HepG2 (cell line): ENCODE measurements around the gene TMUB1. TPM values are rescaled to one million over a fixed set of nuclear protein-coding genes. Genes with fewer than 3 reads are reported as not detected.
A peak's percentile ranks its signal among the peaks of the same experiment; 100 is the strongest.

ENCODE experiments used
- ATAC-seq: fragments of 200-7000 bp; cut with Tn5 transposase; 3 replicates; pipeline ENCODE4 v1.9.1; 2020; ENCODE audit warnings: mild to moderate bottlenecking, moderate library complexity
- BruUV-seq: library from RNA; stranded (reverse); fragments of 400-500 nt; replicated peaks from 2 replicates; lab custom pipeline; 2021; lab: Mats Ljungman, UMichigan
- CTCF ChIA-PET: fragments of 300-600 bp; formaldehyde crosslinking; extraction: SDS; loops from one replicate; lab custom pipeline; 2021; ENCODE audit warnings: low total read pairs, inconsistent platforms, low intra/inter-chr PET ratio; lab: Yijun Ruan, JAX
- POLR2A ChIA-PET: fragments of 350-600 bp; sonication (Branson Sonifier 250); formaldehyde crosslinking; loops from one replicate; lab custom pipeline; 2020; ENCODE audit warnings: antibody characterized with exemption, inconsistent platforms; lab: Yijun Ruan, JAX
- DNase-seq: peaks from one replicate; pipeline ENCODE4 v3.0.0-alpha.2; 2015; ENCODE audit warnings: low spot score
- FAIRE-seq: peaks from 3 replicates; lab custom pipeline; 2011; peaks lifted over from hg19 to GRCh38; lab: Jason Lieb, UNC
- H2AFZ ChIP-seq: one replicate; pipeline ENCODE4 v1.6.1; 2011; ENCODE audit warnings: low read length, inconsistent platforms
- H3K27ac ChIP-seq: fragments of 300-600 bp; 3 replicates; pipeline ENCODE4 v1.8.0; 2011; ENCODE audit warnings: mixed run types, mild to moderate bottlenecking, mixed read lengths, low read length, inconsistent platforms; ENCODE audit not compliant: insufficient read depth; ENCODE audit errors: extremely low read length
- H3K27me3 ChIP-seq, 2 experiments: fragments of 200-600 bp in 1 of 2; 2 replicates in 1 of 2; 3 replicates in 1 of 2; pipeline versions ENCODE4 v1.6.0 to v1.8.0; 2011; ENCODE audit warnings: low read length in 2 of 2, mild to moderate bottlenecking in 2 of 2, moderate library complexity in 2 of 2, inconsistent platforms in 1 of 2; ENCODE audit not compliant: insufficient read depth in 2 of 2, control insufficient read depth in 1 of 2
- H3K36me3 ChIP-seq, 2 experiments: fragments of 200-600 bp in 1 of 2; replicated peaks in 1 of 2; 2 replicates in 1 of 2; 3 replicates in 1 of 2; pipeline versions ENCODE4 v1.5.1 to v1.8.0; 2011; ENCODE audit warnings: low read length in 2 of 2, inconsistent platforms in 1 of 2; ENCODE audit not compliant: insufficient read depth in 2 of 2, control insufficient read depth in 1 of 2
- H3K4me1 ChIP-seq: 2 replicates; pipeline ENCODE4 v1.5.1; 2012; ENCODE audit warnings: low read length, inconsistent platforms; ENCODE audit not compliant: insufficient read depth
- H3K4me2 ChIP-seq: 2 replicates; pipeline ENCODE4 v1.6.0; 2011; ENCODE audit warnings: low read depth, low read length, inconsistent platforms
- H3K4me3 ChIP-seq, 3 experiments: fragments of 200-600 bp in 1 of 3; sonication (generic), shearing (Covaris generic) in 1 of 3; replicated peaks in 1 of 3; 2 replicates each; pipeline ENCODE4 v1.5.1; 2011 to 2016; ENCODE audit warnings: low read length in 3 of 3, inconsistent platforms in 2 of 3, low read depth in 2 of 3, mild to moderate bottlenecking in 2 of 3, control low read depth in 1 of 3, mixed read lengths in 1 of 3; ENCODE audit not compliant: insufficient read depth in 1 of 3
- H3K79me2 ChIP-seq: one replicate; pipeline ENCODE4 v1.6.1; 2011; ENCODE audit warnings: low read length, inconsistent platforms; ENCODE audit not compliant: insufficient read depth
- H3K9ac ChIP-seq: 2 replicates; pipeline ENCODE4 v1.6.0; 2011; ENCODE audit warnings: mild to moderate bottlenecking, low read depth, low read length, inconsistent platforms; ENCODE audit not compliant: insufficient read depth
- H3K9me3 ChIP-seq: 2 replicates; pipeline ENCODE4 v1.5.1; 2012; ENCODE audit warnings: mild to moderate bottlenecking, low read length
- H4K20me1 ChIP-seq: 2 replicates; pipeline ENCODE4 v1.6.0; 2011; ENCODE audit warnings: inconsistent platforms, mild to moderate bottlenecking, low read length, moderate library complexity; ENCODE audit not compliant: insufficient read depth
- CEBPG ChIP-seq: IDR thresholded peaks from 2 replicates; pipeline ENCODE4 v1.6.1; 2016
- GATAD1 ChIP-seq: IDR thresholded peaks from 2 replicates; pipeline ENCODE4 v1.6.1; 2016; ENCODE audit warnings: missing genetic modification reagents, missing compliant biosample characterization
- IKZF1 ChIP-seq: fragments of 450-650 bp; IDR thresholded peaks from 2 replicates; pipeline ENCODE4 v1.7.1; 2016
- KDM2A ChIP-seq: sonication (generic); formaldehyde crosslinking; IDR thresholded peaks from 2 replicates; pipeline ENCODE4 v1.4.0; 2020; ENCODE audit warnings: low read depth, missing genetic modification reagents, borderline replicate concordance
- SAP130 ChIP-seq: IDR thresholded peaks from 2 replicates; pipeline ENCODE4 v1.6.1; 2016; ENCODE audit warnings: low read depth
- ZNF296 ChIP-seq: sonication (generic); formaldehyde crosslinking; conservative IDR thresholded peaks from 2 replicates; pipeline ENCODE4 v1.5.0; 2020; ENCODE audit warnings: mild to moderate bottlenecking, missing genetic modification reagents
- ZNF337 ChIP-seq: sonication (generic); formaldehyde crosslinking; IDR thresholded peaks from 2 replicates; pipeline ENCODE4 v1.5.1; 2020; ENCODE audit warnings: missing genetic modification reagents, low read depth, mild to moderate bottlenecking, borderline replicate concordance
- ZNF33B ChIP-seq: sonication (generic); formaldehyde crosslinking; IDR thresholded peaks from 2 replicates; pipeline ENCODE4 v1.5.1; 2020; ENCODE audit warnings: mild to moderate bottlenecking, missing genetic modification reagents
- ZNF567 ChIP-seq: sonication (generic); formaldehyde crosslinking; IDR thresholded peaks from 2 replicates; pipeline ENCODE4 v1.8.1; 2023; ENCODE audit warnings: mild to moderate bottlenecking, missing genetic modification reagents, borderline replicate concordance
- WGBS: methylation state at CpG from one replicate; pipeline ENCODE4 v1.1.6; 2017; ENCODE audit warnings: low lambda C conversion rate; 5-methylcytosine and 5-hydroxymethylcytosine counted together
- in situ Hi-C: cut with HindIII; loops from 2 replicates; pipeline ENCODE4 v1.10.0; 2017; ENCODE audit warnings: low pct_unique_long_range_greater_than_20kb; ENCODE audit not compliant: extremely low pct_ligation_motif_present
- intact Hi-C: fragments of 100-400 bp; cut with micrococcal nuclease; formaldehyde crosslinking; loops from one replicate; pipeline ENCODE4 v1.10.0; 2022; ENCODE audit not compliant: unreplicated experiment
- polyA plus RNA-seq, 8 experiments: library from polyadenylated mRNA; depleted of rRNA in 3 of 8; stranded (reverse) in 7 of 8; unstranded in 1 of 8; fragments of >200 nt; fragmentation: Illumina TruSeq in 4 of 8; extraction: Trizol in 4 of 8; gene quantifications; 2 replicates each; pipeline versions ENCODE4 v1.2.1 to v1.2.3, GENCODE V29; 2011 to 2016; ENCODE audit warnings: low read depth in 4 of 8, missing spikeins in 1 of 8, mixed read lengths in 1 of 8; ENCODE audit not compliant: insufficient read depth in 1 of 8
- total RNA-seq, 5 experiments: library from RNA; depleted of rRNA; stranded (reverse); fragments of >200 nt; fragmentation: Illumina TruSeq; extraction: Trizol; gene quantifications; 2 replicates each; pipeline ENCODE4 v1.2.3, GENCODE V29; 2016; ENCODE audit warnings: low read depth in 1 of 5
- TF ChIP-seq, protein P1 (sequence below): sonication (generic); formaldehyde crosslinking; IDR thresholded peaks from 2 replicates; pipeline ENCODE4 v1.5.0; 2020; ENCODE audit warnings: mild to moderate bottlenecking, missing genetic modification reagents, borderline replicate concordance

Gene TMUB1
- total and polyA plus RNA-seq, 2 of the 13 experiments (the other 11 are each of a cell fraction or from before 2014, with no cell fraction given) = 44.8 to 51.6 TPM

DNA sequence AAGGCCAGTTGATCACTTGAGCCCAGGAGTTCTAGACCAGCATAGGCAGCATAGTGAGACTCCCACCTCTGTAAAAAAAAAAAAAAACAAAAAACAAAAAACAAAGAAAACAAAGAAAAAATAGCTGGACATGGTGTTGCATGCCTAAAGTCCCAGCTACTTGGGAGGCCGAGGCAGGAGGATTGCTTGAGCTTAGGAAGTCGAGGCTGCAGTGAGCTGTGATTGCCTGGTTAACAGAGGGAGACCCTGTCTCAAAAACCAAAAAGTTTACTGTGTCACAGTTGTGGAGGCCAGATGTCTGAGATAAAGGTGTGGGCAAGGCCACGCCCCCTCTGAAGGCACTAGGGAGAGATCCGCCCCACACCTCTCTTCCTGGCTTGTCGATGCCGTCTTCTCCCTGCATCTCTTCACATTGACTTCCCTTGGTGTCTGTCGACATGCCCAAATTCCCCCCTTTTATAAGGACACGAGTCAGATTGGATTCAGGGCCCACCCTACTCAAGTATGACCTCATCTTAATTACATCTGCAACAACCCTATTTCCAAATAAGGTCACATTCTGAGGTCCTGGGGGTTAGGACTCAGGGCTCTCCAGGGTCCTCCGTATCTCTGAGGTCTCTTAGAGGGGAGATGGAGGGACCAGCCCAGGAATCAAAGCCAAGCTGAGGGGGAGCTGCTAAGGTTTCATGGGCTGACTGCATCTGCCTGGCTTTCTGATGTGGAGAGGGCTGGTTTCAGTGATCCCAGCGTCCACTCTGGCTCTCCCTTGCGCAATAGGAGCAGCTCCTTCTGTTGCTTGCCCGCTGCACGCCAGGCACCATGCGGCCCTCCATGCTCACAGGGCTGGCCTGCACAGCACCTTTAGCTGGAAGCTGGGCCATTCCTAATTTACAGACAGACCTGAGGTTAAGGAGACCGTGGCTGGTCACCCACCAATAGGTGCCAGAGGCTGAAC, 26.1 kb upstream of the TMUB1 start:
- intact Hi-C loops (loop anchor here (2.0 kb wide), 1 partner anchor 51 kb away; the partner anchor contains the start of gene SLC4A2), in situ Hi-C loops (no loop called here)
- 79% methylated on average over 9 of the region's 15 CpGs for WGBS
- no peak overlapping the region for H3K9ac ChIP-seq
- DNase-seq = no peak
- ChIA-PET CTCF (interaction anchor here (1.7 kb wide), 1 partner anchor 18 kb away, joined by 3 read pairs; no protein-coding TSS in a partner anchor), POLR2A (interaction anchor here (0.9 to 1.3 kb wide), 3 partner anchors 15 to 47 kb away, joined by 3 to 4 read pairs (median 3); no protein-coding TSS in a partner anchor)
- H3K9me3 ChIP-seq = no peaks in the 10 kb centered on the region
- BruUV-seq = no TSS peak
- no peak for FAIRE-seq
- H3K4me1 ChIP-seq = peaks cover 14% of the 10 kb centered on the region
- peaks cover 8 to 29% of the 10 kb centered on the region in 2 experiments; a peak in 4 of 5 replicates for H3K36me3 ChIP-seq
- peaks cover 41% of the 10 kb centered on the region for H4K20me1 ChIP-seq
- no peak overlapping the region for H2AFZ ChIP-seq
- no peak overlapping the region for H3K27ac ChIP-seq
- H3K4me2 ChIP-seq = no peak overlapping the region
- peak; percentile 7; the same call in 2 of the 3 replicates for ATAC-seq
- H3K27me3 ChIP-seq = no peaks in the 10 kb centered on the region
- no peak overlapping the region for H3K4me3 ChIP-seq
- H3K79me2 ChIP-seq = peaks cover 29% of the 10 kb centered on the region
- peak; percentile 79 for TF ChIP-seq CEBPG (CRISPR knock-in tag)
- TF ChIP-seq ZNF337 (CRISPR knock-in tag) = no peak
- TF ChIP-seq ZNF296 (CRISPR knock-in tag) = no peak
- TF ChIP-seq, protein P1, sequence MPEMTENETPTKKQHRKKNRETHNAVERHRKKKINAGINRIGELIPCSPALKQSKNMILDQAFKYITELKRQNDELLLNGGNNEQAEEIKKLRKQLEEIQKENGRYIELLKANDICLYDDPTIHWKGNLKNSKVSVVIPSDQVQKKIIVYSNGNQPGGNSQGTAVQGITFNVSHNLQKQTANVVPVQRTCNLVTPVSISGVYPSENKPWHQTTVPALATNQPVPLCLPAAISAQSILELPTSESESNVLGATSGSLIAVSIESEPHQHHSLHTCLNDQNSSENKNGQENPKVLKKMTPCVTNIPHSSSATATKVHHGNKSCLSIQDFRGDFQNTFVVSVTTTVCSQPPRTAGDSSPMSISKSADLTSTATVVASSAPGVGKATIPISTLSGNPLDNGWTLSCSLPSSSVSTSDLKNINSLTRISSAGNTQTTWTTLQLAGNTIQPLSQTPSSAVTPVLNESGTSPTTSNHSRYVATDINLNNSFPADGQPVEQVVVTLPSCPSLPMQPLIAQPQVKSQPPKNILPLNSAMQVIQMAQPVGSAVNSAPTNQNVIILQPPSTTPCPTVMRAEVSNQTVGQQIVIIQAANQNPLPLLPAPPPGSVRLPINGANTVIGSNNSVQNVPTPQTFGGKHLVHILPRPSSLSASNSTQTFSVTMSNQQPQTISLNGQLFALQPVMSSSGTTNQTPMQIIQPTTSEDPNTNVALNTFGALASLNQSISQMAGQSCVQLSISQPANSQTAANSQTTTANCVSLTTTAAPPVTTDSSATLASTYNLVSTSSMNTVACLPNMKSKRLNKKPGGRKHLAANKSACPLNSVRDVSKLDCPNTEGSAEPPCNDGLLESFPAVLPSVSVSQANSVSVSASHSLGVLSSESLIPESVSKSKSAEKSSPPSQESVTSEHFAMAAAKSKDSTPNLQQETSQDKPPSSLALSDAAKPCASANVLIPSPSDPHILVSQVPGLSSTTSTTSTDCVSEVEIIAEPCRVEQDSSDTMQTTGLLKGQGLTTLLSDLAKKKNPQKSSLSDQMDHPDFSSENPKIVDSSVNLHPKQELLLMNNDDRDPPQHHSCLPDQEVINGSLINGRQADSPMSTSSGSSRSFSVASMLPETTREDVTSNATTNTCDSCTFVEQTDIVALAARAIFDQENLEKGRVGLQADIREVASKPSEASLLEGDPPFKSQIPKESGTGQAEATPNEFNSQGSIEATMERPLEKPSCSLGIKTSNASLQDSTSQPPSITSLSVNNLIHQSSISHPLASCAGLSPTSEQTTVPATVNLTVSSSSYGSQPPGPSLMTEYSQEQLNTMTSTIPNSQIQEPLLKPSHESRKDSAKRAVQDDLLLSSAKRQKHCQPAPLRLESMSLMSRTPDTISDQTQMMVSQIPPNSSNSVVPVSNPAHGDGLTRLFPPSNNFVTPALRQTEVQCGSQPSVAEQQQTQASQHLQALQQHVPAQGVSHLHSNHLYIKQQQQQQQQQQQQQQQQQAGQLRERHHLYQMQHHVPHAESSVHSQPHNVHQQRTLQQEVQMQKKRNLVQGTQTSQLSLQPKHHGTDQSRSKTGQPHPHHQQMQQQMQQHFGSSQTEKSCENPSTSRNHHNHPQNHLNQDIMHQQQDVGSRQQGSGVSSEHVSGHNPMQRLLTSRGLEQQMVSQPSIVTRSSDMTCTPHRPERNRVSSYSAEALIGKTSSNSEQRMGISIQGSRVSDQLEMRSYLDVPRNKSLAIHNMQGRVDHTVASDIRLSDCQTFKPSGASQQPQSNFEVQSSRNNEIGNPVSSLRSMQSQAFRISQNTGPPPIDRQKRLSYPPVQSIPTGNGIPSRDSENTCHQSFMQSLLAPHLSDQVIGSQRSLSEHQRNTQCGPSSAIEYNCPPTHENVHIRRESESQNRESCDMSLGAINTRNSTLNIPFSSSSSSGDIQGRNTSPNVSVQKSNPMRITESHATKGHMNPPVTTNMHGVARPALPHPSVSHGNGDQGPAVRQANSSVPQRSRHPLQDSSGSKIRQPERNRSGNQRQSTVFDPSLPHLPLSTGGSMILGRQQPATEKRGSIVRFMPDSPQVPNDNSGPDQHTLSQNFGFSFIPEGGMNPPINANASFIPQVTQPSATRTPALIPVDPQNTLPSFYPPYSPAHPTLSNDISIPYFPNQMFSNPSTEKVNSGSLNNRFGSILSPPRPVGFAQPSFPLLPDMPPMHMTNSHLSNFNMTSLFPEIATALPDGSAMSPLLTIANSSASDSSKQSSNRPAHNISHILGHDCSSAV (CRISPR knock-in tag) = no peak
- no peak for TF ChIP-seq SAP130 (CRISPR knock-in tag)
- no peak for TF ChIP-seq GATAD1 (CRISPR knock-in tag)
- no peak for TF ChIP-seq KDM2A (CRISPR knock-in tag)
- TF ChIP-seq ZNF567 (CRISPR knock-in tag) = no peak
- no peak for TF ChIP-seq ZNF33B (CRISPR knock-in tag)
- TF ChIP-seq IKZF1 = no peak
